HG03025 (cell line): ENCODE data around the gene MYCBPAP.

Experiments used
- ATAC-seq: cut with Tn5 transposase; IDR thresholded peaks from one replicate; pipeline ENCODE4 v1.9.1; 2021; ENCODE audit warnings: mild to moderate bottlenecking, moderate library complexity; ENCODE audit not compliant: unreplicated experiment, low FRiP score

The MYCBPAP gene

DNA sequence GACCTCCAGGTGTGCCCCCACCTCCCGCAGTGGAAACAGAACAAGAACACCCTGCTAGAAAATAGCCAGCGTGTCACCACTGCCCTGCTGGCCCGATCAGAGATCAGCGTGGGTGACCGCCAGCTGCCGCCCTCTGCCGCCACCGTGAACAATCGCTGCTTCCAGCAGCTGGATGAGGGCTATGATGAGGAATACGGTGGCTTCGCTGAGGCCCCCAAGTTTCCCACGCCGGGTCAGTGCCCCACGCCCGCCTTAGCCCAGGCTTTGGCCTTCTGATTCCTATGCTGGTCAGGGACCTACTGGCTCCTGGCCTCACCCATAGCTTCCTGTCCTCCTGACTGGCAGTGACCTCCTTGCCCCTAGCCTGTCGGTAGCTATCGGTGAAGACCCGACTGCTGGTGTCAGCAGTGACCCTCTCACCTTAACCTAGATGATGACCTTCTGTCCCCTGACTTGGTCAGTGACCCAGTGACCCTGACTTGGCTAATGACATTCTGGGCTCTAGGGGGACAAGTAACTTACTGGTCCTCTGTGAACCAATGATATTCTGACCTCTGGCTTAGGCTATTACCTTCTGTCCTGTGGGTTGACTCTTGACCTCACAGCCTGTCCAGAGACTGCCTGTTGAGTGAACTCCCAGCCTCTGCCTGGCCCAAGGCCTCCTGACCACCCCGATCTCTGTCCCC is 41.2 kb downstream of the MYCBPAP start:
- ATAC-seq = no peak

DNA sequence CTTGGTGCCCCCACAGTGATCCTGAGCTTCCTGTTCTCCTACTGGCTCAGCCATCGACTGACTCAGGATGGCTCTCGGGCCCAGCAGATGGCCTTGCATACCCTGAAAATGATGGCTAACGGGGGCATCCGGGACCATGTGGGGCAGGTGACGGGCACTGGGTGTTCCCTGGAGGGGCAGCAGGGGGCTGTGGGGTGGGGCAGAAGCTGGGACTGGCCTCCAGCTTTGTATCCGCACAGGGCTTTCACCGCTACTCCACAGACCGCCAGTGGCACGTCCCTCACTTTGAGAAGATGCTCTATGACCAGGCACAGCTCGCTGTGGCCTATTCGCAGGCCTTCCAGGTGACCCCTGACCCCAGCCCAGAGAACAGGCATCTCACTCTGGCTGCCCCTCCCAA is 41.7 kb downstream of the MYCBPAP start:
- no peak for ATAC-seq

DNA sequence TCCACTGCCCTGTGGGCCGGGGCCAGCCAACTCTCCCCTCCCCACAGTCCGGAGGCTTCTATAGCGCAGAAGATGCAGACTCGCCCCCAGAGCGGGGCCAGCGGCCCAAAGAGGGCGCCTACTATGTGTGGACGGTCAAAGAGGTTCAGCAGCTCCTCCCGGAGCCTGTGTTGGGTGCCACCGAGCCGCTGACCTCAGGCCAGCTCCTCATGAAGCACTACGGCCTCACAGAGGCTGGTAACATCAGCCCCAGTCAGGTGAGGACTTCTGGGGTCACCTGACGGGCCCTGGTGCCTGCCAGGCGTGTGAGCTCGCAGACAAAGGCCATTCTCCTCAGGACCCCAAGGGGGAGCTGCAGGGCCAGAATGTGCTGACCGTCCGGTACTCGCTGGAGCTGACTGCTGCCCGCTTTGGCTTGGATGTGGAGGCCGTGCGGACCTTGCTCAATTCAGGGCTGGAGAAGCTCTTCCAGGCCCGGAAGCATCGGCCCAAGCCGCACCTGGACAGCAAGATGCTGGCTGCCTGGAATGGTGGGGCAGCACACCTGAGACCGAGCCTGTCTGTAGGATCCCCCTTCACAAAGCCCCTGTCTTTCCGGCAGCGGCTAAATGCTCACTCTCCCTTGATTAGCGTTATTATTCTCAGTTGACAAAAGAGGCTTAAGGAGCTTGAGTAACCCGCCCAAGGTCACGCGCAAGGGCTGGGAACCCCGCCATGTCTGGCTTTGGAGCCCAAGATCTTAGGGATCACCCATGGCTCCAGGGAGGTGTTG is 42.6 kb downstream of the MYCBPAP start:
- ATAC-seq = no peak

DNA sequence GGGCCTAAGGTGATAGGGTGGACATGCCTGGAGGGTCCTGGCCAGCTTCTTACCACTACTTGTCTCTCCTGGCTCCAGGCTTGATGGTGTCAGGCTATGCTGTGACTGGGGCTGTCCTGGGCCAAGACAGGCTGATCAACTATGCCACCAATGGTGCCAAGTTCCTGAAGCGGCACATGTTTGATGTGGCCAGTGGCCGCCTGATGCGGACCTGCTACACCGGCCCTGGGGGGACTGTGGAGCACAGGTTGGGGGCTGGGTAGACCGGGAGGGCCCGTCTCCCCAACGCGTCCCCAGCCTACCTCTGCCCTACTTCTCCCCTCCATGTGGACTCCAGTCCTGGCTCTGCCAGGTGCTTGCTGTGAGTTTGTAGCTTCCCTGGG is 43.2 kb downstream of the MYCBPAP start:
- no peak for ATAC-seq

DNA sequence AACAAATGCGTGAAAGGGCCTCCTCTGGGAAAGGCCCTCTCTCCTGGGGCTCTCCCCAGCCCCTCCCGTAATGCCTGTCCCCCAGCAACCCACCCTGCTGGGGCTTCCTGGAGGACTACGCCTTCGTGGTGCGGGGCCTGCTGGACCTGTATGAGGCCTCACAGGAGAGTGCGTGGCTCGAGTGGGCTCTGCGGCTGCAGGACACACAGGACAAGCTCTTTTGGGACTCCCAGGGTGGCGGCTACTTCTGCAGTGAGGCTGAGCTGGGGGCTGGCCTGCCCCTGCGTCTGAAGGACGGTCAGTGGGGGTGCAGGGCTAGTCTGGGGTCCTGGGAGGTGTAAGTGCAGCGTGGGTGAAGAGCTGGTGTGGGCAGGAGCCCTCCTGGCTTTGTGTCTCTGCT is 43.6 kb downstream of the MYCBPAP start:
- ATAC-seq = no peak

DNA sequence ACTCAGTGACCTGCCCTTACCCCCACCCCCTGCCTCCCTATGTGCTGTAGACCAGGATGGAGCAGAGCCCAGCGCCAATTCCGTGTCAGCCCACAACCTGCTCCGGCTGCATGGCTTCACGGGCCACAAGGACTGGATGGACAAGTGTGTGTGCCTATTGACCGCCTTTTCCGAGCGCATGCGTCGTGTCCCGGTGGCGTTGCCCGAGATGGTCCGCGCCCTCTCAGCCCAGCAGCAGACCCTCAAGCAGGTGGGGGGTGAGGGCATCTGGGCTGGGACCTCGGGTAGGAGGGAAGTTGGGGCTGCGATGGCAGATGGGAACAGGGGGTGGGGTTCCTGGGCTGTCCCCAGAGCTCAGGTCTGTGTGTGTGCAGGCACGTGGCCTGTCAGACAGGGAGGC is 46.0 kb downstream of the MYCBPAP start:
- ATAC-seq = no peak

DNA sequence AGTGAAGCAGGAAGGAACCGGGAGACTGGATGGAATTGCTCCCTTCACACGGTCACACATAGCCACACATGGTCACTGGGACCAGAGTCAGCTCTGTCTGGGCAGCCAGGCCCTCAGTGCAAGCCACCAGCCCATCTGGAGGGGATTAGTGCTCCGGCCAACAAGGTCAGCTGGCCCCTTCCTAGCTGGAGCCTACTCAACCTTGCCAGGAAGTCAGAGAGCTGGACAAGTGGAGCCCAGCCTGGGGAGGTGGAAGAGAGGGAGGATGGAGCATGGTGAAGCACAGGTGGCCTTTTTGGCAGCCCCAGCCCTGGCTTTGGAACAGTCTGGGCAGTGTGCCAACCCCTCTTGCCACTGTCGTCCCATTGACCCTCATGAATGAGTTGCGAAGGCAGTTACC is 48.6 kb downstream of the MYCBPAP start:
- ATAC-seq = no peak

DNA sequence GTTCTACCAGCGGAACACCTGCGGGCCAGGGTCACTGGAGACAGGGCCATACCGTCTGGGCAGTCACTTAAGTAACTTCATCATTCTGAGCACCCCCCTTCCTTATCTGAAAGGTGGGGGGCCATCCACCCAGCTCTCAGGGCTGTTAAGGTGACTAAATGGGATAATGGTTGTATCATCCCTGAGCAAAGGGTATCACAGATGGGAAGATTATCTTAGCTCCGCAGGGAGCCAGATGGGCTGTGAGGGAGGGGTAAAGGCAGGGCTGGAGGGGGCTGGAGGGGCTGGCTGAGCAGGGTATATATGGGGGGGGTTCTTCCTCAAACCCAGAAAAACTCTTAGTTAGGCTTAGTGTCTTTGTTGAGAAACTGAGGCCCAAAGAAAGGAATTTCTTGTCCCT is 49.4 kb downstream of the MYCBPAP start:
- no peak for ATAC-seq

DNA sequence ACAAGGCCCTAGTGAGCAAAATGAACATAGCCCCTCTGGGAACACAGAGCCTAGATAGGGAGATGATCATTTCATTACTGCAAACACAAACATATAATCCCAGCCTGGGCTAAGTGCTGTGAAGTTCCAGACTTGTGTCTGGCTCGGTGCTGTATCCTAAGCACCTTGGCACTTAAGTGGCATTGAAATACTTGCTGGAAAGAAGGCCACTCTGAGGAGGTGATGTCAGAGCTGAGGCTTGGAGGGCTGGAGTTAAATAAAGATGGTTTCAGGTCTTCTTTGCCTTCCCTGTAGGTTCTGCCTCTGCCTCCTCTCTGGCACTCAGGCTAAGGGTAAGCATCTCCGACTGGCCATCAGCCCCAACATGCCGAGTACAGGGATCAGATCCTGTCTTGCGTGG is 49.9 kb downstream of the MYCBPAP start:
- no peak for ATAC-seq

DNA sequence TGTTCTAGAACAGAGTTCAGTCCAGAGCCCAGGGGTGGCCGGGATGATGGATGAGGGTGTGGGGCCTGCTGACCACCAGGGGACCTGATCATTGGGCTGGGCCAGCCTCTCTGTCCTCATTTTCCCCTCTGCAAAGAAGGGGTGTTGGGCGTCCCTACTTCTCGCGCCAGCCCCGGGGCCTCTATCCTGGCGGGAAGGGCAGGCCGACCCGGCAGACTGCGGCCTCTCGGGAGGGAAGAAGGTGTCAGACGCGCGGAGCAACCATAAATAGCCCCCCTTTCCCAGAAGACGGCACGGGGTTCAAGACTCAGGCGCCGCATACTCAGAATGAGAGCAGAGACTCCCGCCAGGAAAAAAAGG is 50.3 kb downstream of the MYCBPAP start:
- ATAC-seq = no peak

DNA sequence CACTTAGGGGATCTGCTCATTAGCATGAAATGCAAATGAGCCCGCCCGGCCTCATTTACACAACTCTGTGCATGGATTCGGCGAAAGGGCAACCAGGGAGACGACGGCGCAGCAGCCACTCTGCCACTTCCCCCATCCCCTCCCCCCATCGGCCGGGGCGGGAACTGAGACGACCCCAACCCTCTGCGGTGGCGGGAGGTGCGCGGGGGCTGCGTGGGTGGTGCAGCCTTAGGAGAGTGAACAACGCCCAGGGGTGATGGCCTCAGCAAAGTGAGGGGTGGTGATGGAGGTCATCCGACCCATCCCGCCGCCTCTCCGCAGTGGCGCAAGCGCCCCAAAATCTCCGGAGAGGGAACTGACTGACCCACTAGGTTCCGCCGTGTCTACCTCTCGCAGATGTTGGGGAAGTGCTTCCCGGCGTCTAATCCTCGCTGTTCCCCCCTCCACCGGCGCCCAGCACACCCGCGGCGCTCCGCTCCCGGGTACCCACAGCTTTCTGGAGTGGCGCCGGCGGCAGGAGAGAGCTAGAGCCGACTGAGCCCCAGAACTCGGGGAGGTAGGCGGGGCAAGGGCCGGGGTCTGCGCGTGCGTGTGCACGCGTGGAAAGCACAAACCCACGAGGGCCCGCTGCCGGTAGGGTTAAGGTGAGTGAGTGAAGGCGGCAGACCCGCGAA is 50.8 kb downstream of the MYCBPAP start:
- no peak for ATAC-seq

DNA sequence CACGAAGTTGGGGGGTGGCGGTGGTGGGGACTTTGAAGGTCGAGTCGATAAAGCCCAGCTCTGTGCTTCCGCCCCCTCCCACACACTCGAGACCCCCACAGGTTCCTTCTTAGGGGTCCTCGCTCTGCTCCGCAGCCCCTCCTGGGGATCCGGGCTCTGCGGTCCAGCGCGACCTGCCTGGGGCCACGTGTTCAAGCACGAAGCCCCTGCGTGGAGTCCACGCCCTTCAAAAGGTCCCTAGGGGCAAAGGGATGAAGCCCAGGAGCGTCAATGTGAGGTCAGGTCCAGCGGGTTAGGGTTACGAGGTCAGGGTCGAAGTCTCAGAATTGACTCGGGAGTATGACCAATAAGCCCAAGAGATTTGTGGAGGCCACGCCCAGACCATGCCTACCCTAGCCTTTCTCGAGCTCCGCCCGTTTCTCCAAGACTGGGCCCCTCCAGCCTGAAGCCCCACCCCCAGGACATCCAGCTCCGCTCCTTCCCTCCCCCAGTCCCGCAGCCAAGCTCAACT is 51.5 kb downstream of the MYCBPAP start:
- ATAC-seq = no peak

DNA sequence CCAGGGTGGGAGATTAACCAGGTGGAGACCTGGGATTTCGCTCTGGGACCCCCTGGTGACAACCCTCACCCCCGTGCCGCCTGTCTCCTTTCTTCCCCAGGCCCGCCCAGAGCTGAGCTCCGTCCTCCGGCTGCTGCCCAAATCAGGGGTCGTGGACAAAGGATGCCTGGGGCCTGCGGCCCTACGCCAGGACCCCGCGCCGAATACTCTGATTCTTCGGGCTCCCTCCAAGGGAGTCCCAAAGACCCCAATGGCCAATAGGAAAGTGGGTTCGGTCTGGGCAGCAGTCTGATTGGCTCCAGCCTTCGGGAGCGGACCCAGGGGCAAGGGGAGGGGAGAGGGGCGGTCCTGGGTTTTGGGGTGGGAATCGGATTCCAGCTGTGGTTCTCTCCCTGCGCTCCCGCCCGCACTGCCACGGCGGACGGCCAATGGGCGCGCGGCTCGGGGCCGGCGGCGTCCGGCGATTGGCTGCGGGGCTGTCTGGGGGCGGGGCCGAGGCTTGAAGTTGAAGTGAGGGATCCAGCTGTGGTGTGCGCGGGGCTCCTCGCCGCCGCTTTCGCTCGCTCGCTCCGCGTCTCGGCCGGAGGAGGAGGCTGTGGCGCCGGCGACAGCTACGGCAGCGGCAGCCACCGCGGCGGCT is 52.1 kb downstream of the MYCBPAP start, which contains the start of gene CACNA1G:
Gene CACNA1G (plus strand): TSS at position 531 of the 640 bp plus-strand sequence. CDS start 745 bp downstream, outside the sequence.
- peak; percentile 84 for ATAC-seq

DNA sequence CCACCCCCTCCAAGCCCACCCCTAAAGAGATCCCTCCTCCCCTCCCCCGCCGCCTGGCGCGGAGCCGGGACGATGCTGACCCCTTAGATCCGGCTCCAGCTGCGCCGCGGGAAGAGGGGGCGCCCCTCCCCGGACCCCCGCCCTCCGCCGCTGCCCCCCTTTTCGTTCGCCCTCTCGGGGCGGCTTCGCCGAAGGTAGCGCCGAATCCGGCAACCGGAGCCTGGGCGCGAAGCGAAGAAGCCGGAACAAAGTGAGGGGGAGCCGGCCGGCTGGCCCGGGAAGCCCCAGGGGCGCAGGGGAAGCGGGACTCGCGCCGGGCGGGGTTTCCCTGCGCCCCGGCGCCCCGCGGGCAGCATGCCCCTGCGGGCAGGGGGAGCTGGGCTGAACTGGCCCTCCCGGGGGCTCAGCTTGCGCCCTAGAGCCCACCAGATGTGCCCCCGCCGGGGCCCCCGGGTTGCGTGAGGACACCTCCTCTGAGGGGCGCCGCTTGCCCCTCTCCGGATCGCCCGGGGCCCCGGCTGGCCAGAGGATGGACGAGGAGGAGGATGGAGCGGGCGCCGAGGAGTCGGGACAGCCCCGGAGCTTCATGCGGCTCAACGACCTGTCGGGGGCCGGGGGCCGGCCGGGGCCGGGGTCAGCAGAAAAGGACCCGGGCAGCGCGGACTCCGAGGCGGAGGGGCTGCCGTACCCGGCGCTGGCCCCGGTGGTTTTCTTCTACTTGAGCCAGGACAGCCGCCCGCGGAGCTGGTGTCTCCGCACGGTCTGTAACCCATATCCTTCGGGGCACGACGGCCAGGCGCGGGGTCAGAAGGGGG is 52.9 kb downstream of the MYCBPAP start:
- no peak for ATAC-seq

DNA sequence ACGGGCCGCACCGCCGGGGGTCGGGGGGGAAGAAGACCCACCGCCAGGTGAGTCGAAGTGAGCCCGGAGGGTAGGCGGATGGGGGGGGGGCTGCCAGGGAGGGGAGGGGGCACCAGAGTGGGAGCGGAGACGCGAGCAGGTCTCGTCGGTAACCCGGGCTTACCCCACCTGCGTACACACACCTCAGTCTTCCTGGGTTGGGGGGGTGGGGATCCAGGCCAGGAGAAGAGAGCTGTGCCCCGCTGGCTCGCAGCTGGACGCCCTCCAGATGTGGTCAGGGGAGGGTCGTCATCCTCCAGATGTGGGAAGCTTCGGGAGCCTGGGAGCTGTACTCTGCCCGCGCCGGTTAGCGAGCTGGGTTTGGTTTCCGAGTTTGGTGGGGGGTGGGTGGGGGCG is 53.5 kb downstream of the MYCBPAP start:
- ATAC-seq = no peak

DNA sequence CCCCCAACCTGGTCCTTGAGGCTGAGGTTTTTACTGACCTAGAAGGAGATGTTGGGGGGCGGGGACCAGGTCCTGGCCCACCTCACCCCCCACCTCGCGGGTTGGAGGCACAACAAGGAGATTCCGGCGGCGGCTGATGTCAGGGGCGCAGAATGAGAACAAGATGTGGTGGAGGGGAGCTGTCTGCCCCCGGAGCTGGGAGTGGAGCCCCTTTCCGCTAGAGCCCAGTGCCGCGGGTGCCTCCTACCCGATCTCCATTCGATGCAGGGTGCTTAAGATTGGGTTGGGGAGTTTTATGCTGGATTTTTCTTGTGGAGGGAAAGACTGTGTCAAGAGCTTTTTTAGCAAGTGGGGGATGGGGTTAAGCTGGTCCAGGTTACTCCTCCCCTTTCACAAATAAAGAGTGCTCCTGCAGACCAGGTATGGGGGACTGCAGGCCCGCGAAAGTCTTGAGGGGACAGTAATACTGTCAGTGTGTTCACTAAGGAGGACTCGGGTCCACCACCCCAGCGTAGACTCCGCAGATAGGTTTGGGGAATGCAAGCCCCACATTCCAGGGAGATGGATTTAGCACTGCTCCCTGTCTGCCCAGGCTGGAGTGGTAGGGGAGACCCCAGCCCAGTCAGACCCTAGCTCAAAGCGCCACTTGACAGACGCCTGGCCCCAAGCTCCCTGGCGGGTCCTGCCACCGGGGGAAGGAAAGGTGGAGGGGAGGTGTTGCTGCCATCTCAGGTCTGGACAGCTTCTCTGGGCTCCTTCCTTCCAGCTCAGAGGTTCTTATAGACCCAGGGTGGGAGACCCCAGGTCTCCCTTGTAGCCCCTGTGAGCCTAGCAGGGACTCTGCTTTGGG is 54.2 kb downstream of the MYCBPAP start:
- ATAC-seq = no peak

DNA sequence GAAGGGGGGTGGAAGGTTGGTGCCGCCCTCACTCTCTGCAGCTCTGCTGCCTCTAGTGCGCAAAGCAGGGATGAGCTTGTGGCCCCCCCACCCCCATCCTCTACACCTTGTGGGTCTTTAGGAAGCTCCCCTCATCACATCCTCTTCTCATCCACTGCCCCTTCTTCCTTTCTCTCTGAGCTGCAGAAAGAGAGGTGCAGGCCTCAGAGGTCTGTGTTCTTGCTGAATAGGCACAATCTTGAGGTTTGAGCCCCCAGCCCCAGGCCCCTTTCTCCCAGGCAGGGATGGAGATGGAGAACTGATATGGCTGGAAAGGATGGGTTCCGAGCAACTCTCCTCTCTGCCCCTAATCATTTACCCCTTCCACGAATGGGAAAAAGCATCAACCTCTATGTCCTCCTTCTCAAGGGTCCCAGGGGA is 54.9 kb downstream of the MYCBPAP start:
- no peak for ATAC-seq

DNA sequence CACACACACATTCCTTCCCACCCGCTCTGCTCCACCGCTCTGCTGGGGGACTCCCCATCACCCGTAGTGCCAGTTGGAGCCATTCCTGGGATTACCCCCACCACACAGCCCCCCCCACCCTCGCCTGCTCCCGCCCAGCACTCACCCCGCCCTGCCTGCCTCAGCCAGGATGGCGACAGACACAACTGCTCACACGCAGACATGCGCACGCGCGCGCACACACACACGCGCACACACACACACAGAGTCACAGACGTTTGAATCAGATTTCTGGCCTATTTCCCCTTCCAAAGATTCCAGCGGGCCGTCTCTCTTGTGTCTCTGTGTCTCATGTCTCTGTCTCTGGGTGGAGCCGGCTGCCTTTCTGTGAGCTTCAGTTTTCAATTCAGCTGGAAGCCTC is 56.7 kb downstream of the MYCBPAP start:
- no peak for ATAC-seq
